ENCODE measurements around the gene OCEL1. TPM values are rescaled to one million over a fixed set of nuclear protein-coding genes. Genes with fewer than 3 reads are reported as not detected.

The OCEL1 gene
- total RNA-seq, 1 experiment from 2014 or later = 25.7 TPM

- H3K27me3 Mint-ChIP-seq (ENCODE audit: low read depth) = no peaks in the 10 kb centered on the region
- Histone ChIP-seq H4K20me1 (ENCODE audit: control insufficient read depth, insufficient read depth, insufficient read length) (no peaks in the 10 kb centered on the region), H3K14ac (ENCODE audit: insufficient read depth, low read length) (no peak overlapping the region), H3K23me2 (ENCODE audit: insufficient read length, low read depth, low read length, poor library complexity, severe bottlenecking) (peaks cover 5% of the 10 kb centered on the region), H3K4ac (ENCODE audit: low read depth, low read length) (no peak overlapping the region), H2BK5ac (ENCODE audit: insufficient read length, low read length) (no peak overlapping the region), H3K79me1 (ENCODE audit: insufficient read depth, low read depth, low read length, poor library complexity, severe bottlenecking) (no peaks in the 10 kb centered on the region), H3K9me3 (ENCODE audit: control insufficient read depth, low read depth, low read length) (no peaks in the 10 kb centered on the region), H4K5ac (ENCODE audit: insufficient read length, low read depth, low read length) (no peak overlapping the region), H3K79me2 (ENCODE audit: insufficient read depth, low read length) (no peaks in the 10 kb centered on the region), H2BK120ac (ENCODE audit: low read depth, low read length, poor library complexity, severe bottlenecking) (no peak overlapping the region), H3K4me1 (ENCODE audit: insufficient read depth, low read length) (no peaks in the 10 kb centered on the region; the same call in 1 of the 2 replicates), H3T11ph (ENCODE audit: low read length) (no peak overlapping the region), H2AK5ac (ENCODE audit: insufficient read length, low read length) (no peak overlapping the region), H3K18ac (ENCODE audit: insufficient read length, low read depth, low read length) (no peak overlapping the region), H2AFZ (ENCODE audit: low read length) (no peak overlapping the region), H2BK15ac (ENCODE audit: low read depth, low read length) (no peak overlapping the region), H3K27ac (ENCODE audit: insufficient read length, low read depth, low read length) (no peak overlapping the region), H2BK12ac (ENCODE audit: insufficient read length, low read depth, low read length) (no peak overlapping the region), H2BK20ac (ENCODE audit: low read depth, low read length, poor library complexity, severe bottlenecking) (no peak overlapping the region), H4K91ac (ENCODE audit: insufficient read length, low read depth, low read length) (no peak overlapping the region), H3K23ac (ENCODE audit: insufficient read length, low read depth, low read length) (no peak overlapping the region), H3K9ac (ENCODE audit: extremely low read depth, insufficient read length, low read length) (no peak overlapping the region), H3K27me3 (ENCODE audit: insufficient read depth, low read length) (no peaks in the 10 kb centered on the region), H4K8ac (replicated peaks; ENCODE audit: insufficient read length, low read depth, low read length) (no peak overlapping the region), H3K56ac (ENCODE audit: insufficient read length, low read depth, low read length) (no peak overlapping the region), H3K4me2 (ENCODE audit: insufficient read depth, insufficient read length, low read length) (no peak overlapping the region)
- peaks cover 8 to 21% of the 10 kb centered on the region in 2 experiments for H3K4me1 Mint-ChIP-seq
- no peak overlapping the region for H3K27ac Mint-ChIP-seq
- peak overlapping the region; percentile 79 to 96; a peak in 4 of 5 replicates for H3K4me3 Mint-ChIP-seq
- no peaks in the 10 kb centered on the region for H3K9me3 Mint-ChIP-seq
- H3K36me3 Mint-ChIP-seq (ENCODE audit: insufficient read depth in 1 of 3, low read depth in 3 of 3) = peaks cover 13 to 34% (median 27%) of the 10 kb centered on the region in 3 experiments; a peak in 6 of 7 replicates
- WGBS (ENCODE audit: extremely low coverage, insufficient read length, low lambda C conversion rate) = no CpG with 5 or more reads among the region's 13 CpGs
- no peak for TF ChIP-seq CTCF (conservative IDR thresholded peaks at IDR 0.05)
- DNase-seq = no peak
Observed at GRCh38 chr19:17227798-17228367, 1.9 kb downstream of the OCEL1 start.

All from H9 (cell line).